HepG2 (cell line): ENCODE results near the gene CYP4F12. TPM values are rescaled to one million over a fixed set of nuclear protein-coding genes. Genes with fewer than 3 reads are reported as not detected.

Source experiments
- AKNA ChIP-seq: sonication (generic); formaldehyde crosslinking; IDR thresholded peaks from 2 replicates; pipeline ENCODE4 v1.4.0; 2020; ENCODE audit warnings: missing genetic modification reagents, borderline replicate concordance
- CREM ChIP-seq, 2 experiments: sonication (generic) in 1 of 2; formaldehyde crosslinking in 1 of 2; IDR thresholded peaks; 2 replicates each; pipeline versions ENCODE4 v1.4.0 to v1.6.1; 2016 to 2020; ENCODE audit warnings: antibody characterized with exemption in 1 of 2, mild to moderate bottlenecking in 1 of 2, missing genetic modification reagents in 1 of 2
- GPBP1L1 ChIP-seq: sonication (generic); formaldehyde crosslinking; IDR thresholded peaks from 2 replicates; pipeline ENCODE4 v1.5.0; 2020; ENCODE audit warnings: mild to moderate bottlenecking, missing genetic modification reagents
- HMGA1 ChIP-seq: sonication (generic); formaldehyde crosslinking; conservative IDR thresholded peaks from 2 replicates; pipeline ENCODE4 v1.4.0; 2020; ENCODE audit warnings: missing genetic modification reagents
- KLF11 ChIP-seq: IDR thresholded peaks from 2 replicates; pipeline ENCODE4 v1.6.1; 2016; ENCODE audit warnings: missing compliant biosample characterization
- NFYB ChIP-seq: sonication (generic); formaldehyde crosslinking; IDR thresholded peaks from 2 replicates; pipeline ENCODE4 v1.4.0; 2020; ENCODE audit warnings: missing genetic modification reagents
- PRDM4 ChIP-seq: sonication (generic); formaldehyde crosslinking; IDR thresholded peaks from 2 replicates; pipeline ENCODE4 v1.9.0; 2021; ENCODE audit warnings: missing genetic modification reagents, borderline replicate concordance
- RARA ChIP-seq: IDR thresholded peaks from 2 replicates; pipeline ENCODE4 v1.6.1; 2016; ENCODE audit warnings: missing genetic modification reagents, missing compliant biosample characterization
- SAP130 ChIP-seq: IDR thresholded peaks from 2 replicates; pipeline ENCODE4 v1.6.1; 2016; ENCODE audit warnings: low read depth
- SIN3B ChIP-seq: fragments of 150-350 bp; IDR thresholded peaks from 2 replicates; pipeline ENCODE4 v1.6.1; 2014; ENCODE audit warnings: low read length
- SMYD3 ChIP-seq: sonication (generic); formaldehyde crosslinking; IDR thresholded peaks from 2 replicates; pipeline ENCODE4 v1.8.1; 2023; ENCODE audit warnings: mild to moderate bottlenecking, missing genetic modification reagents
- TBX2 ChIP-seq: sonication (generic); formaldehyde crosslinking; IDR thresholded peaks from 2 replicates; pipeline ENCODE4 v1.5.0; 2020; ENCODE audit warnings: missing genetic modification reagents, mild to moderate bottlenecking, borderline replicate concordance
- YEATS4 ChIP-seq: sonication (generic); formaldehyde crosslinking; IDR thresholded peaks from 2 replicates; pipeline ENCODE4 v1.4.0; 2020; ENCODE audit warnings: missing genetic modification reagents, borderline replicate concordance
- ZC3H4 ChIP-seq: sonication (generic); formaldehyde crosslinking; IDR thresholded peaks from 2 replicates; pipeline ENCODE4 v1.4.0; 2020; ENCODE audit warnings: missing genetic modification reagents, borderline replicate concordance
- ZFP90 ChIP-seq: sonication (generic); formaldehyde crosslinking; IDR thresholded peaks from 2 replicates; pipeline ENCODE4 v1.8.0; 2022; ENCODE audit warnings: missing genetic modification reagents, mild to moderate bottlenecking, inconsistent platforms, borderline replicate concordance
- ZHX1 ChIP-seq: sonication (generic); formaldehyde crosslinking; IDR thresholded peaks from 2 replicates; pipeline ENCODE4 v1.8.1; 2022; ENCODE audit warnings: low read depth, mild to moderate bottlenecking, missing genetic modification reagents
- ZKSCAN8 ChIP-seq: IDR thresholded peaks from 2 replicates; pipeline ENCODE4 v1.6.1; 2016; ENCODE audit warnings: borderline replicate concordance, missing genetic modification reagents, missing compliant biosample characterization
- ZNF180 ChIP-seq: sonication (generic); formaldehyde crosslinking; IDR thresholded peaks from 2 replicates; pipeline ENCODE4 v1.4.0; 2020; ENCODE audit warnings: low read depth, missing genetic modification reagents, borderline replicate concordance
- ZNF3 ChIP-seq: IDR thresholded peaks from 2 replicates; pipeline ENCODE4 v1.7.0; 2017; ENCODE audit warnings: inconsistent platforms
- ZNF614 ChIP-seq: IDR thresholded peaks from 2 replicates; pipeline ENCODE4 v1.6.1; 2018; ENCODE audit warnings: missing biosample characterization, missing genetic modification reagents, inconsistent platforms, borderline replicate concordance
- polyA plus RNA-seq, 8 experiments: library from polyadenylated mRNA; depleted of rRNA in 3 of 8; stranded (reverse) in 7 of 8; unstranded in 1 of 8; fragments of >200 nt; fragmentation: Illumina TruSeq in 4 of 8; extraction: Trizol in 4 of 8; gene quantifications; 2 replicates each; pipeline versions ENCODE4 v1.2.1 to v1.2.3, GENCODE V29; 2011 to 2016; ENCODE audit warnings: low read depth in 4 of 8, missing spikeins in 1 of 8, mixed read lengths in 1 of 8; ENCODE audit not compliant: insufficient read depth in 1 of 8
- total RNA-seq, 5 experiments: library from RNA; depleted of rRNA; stranded (reverse); fragments of >200 nt; fragmentation: Illumina TruSeq; extraction: Trizol; gene quantifications; 2 replicates each; pipeline ENCODE4 v1.2.3, GENCODE V29; 2016; ENCODE audit warnings: low read depth in 1 of 5

The CYP4F12 gene
- total and polyA plus RNA-seq, 2 of the 13 experiments (the other 11 are each of a cell fraction or from before 2014, with no cell fraction given), result 29.9 to 30.8 TPM

GRCh38 chr19:15631817-15632216 lies 41.1 kb upstream of the CYP4F12 start (continued):
- TF ChIP-seq PRDM4 (no peak), NFYB (no peak), ZHX1 (CRISPR knock-in tag) (no peak), ZNF614 (CRISPR knock-in tag) (no peak), HMGA1 (CRISPR knock-in tag) (no peak), YEATS4 (CRISPR knock-in tag) (no peak), ZKSCAN8 (CRISPR knock-in tag) (no peak), CREM (IDR thresholded peaks at IDR 0.05) (no peak), CREM (CRISPR knock-in tag; IDR thresholded peaks at IDR 0.05) (no peak), ZC3H4 (CRISPR knock-in tag) (no peak), AKNA (peak; percentile 86), SMYD3 (CRISPR knock-in tag) (0 out of 2 replicates have a peak, but pooled peaks have one; percentile 45), KLF11 (CRISPR knock-in tag) (peak; percentile 85; the same call in 1 of the 2 replicates), ZNF180 (no peak), SIN3B (no peak), SAP130 (CRISPR knock-in tag) (peak; percentile 34; the same call in 1 of the 2 replicates), ZFP90 (CRISPR knock-in tag) (peak; percentile 59; the same call in 1 of the 2 replicates), ZNF3 (no peak), GPBP1L1 (CRISPR knock-in tag) (no peak), TBX2 (CRISPR knock-in tag) (no peak), RARA (peak; percentile 56)
